ENCODE results near the gene LRRFIP1. TPM values are rescaled to one million over a fixed set of nuclear protein-coding genes. Genes with fewer than 3 reads are reported as not detected.
"Not testable (repeated sequence)": the region's sequence is repeated elsewhere in the genome, so short reads cannot be mapped to it uniquely, and the experiment has no call there.

Gene LRRFIP1
- total RNA-seq, 1 donor: 49.0 TPM

DNA sequence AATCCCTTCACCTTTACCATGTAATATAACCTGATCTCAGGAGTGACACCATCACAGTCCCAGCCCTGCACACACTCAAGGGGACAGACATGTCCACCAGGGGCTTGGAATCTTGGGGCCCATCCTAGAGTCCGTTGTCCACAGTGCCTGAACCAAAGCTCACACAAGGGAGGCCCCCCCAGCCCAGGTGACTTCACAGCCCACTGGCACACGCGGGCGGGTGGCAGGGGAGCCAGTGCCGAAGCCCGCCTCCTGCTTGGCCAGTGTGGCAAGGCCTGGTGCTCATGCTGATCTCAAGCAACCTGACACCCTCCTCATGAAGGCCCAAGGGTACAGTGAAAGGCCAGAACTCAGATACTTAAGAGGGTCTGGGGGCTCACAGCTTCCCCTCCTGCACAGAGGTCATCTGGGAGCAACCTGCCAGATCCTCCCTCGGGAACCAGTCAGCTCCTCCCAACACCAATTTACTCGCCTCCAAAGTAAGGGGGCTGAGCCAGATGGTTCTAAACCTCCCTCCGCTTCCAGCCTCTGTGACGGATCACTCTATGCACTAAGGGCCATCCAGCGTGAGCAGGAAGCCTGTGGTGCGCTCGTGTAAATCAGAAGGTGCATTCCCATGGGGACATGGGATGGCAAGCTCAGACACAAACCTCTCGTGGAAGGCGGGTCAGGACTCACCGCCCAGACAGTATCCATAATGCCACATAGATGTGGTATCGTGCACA is 33.6 kb upstream of the LRRFIP1 start:
- TF ChIP-seq, protein P1, sequence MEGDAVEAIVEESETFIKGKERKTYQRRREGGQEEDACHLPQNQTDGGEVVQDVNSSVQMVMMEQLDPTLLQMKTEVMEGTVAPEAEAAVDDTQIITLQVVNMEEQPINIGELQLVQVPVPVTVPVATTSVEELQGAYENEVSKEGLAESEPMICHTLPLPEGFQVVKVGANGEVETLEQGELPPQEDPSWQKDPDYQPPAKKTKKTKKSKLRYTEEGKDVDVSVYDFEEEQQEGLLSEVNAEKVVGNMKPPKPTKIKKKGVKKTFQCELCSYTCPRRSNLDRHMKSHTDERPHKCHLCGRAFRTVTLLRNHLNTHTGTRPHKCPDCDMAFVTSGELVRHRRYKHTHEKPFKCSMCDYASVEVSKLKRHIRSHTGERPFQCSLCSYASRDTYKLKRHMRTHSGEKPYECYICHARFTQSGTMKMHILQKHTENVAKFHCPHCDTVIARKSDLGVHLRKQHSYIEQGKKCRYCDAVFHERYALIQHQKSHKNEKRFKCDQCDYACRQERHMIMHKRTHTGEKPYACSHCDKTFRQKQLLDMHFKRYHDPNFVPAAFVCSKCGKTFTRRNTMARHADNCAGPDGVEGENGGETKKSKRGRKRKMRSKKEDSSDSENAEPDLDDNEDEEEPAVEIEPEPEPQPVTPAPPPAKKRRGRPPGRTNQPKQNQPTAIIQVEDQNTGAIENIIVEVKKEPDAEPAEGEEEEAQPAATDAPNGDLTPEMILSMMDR (IDR thresholded peaks at IDR 0.05; ENCODE audit: insufficient read depth, low read length): no peak
- no peak overlapping the region for H3K4me3 ChIP-seq (ENCODE audit: low read depth, low read length)
- no peak for DNase-seq (ENCODE audit: low read depth)

DNA sequence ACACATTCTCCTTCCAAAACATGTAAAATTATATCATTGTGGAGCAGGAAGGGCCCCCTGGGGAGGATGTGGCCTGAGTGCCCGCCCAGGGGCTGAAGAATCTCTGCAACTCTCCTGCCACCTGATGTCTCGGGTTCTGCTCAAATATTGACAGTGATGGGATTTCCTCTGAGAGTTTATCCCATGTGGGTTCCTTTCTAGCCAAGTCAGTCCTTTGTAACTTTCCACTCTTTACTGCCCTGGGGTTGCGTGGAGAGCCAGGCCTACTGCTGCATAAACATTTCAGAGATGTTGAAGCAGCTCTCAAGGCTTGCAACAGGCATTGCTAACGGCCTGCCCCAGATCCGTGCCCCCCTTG is 32.9 kb upstream of the LRRFIP1 start:
- TF ChIP-seq, protein P1 (IDR thresholded peaks at IDR 0.05; ENCODE audit: insufficient read depth, low read length): no peak
- H3K4me3 ChIP-seq (ENCODE audit: low read depth, low read length): no peak overlapping the region
- DNase-seq (ENCODE audit: low read depth): no peak

DNA sequence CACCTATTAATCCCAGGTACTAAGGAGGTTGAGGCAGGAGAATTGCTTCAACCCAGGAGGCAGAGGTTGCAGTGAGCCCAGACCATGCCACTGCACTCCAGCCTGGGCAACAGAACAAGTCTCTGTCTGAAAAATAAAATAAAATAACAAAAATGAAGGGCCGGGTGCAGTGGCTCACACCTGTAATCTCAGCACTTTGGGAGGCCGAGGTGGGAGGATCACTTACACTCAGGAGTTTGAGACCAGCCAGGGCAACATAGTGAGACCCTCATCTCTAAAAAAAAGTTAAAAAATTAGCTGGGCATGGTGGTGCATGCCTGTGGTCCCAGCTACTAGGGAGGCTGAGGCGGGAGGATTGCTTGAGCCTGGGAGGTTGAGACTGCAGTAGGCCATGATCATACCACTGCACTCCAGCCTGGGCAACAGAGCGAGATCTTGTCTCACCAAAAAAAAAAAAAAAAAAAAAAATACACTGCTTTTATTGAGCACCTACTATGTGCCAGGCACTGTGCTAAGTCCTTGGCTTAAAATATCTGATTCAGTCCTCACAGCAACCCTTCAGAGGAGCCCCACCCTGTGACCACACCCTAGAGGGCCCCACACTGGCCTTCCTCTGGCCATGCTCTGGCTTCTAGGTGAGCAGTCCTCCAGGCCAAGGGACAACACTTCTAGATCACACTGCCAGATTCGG is 31.4 kb upstream of the LRRFIP1 start:
- H3K4me3 ChIP-seq (ENCODE audit: low read depth, low read length): not testable (repeated sequence)

DNA sequence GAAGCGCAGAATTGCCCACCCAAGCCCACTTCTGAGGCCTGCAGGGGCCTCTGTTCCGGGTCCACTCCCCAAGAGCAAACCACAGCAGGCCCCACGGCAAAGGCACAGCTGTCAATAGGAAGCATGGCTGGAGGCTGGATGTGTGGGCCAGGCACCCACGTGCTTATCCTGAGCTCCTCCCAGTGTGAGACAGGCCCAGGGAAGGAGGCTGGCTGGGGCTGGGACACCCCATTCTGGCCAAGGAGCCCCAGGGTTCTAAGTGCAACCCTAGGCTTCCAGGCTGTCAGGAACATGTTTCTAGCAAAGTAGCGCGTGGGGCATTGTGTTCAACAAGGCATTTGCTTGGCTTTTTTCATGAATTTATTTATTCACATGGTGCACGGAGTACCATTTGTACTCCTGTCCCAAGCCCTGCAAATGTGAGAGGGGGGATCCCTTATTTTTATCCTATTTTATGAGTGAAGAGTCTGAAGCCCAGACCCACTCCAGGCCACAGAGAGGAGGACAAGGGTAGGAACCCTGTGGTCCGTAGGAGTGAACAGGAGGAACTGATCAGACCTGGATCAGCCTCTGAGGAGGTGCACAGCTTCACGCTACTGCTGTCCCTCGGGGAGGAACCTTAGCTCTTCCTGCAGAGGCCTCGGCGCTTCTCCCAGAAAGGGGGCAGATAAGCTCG is 30.7 kb upstream of the LRRFIP1 start:
- no peak for DNase-seq (ENCODE audit: low read depth)
- TF ChIP-seq, protein P1 (IDR thresholded peaks at IDR 0.05; ENCODE audit: insufficient read depth, low read length): no peak
- no peak overlapping the region for H3K4me3 ChIP-seq (ENCODE audit: low read depth, low read length)

More for the DNA sequence above, 31.4 kb upstream of the LRRFIP1 start:
- not testable (repeated sequence) for DNase-seq (ENCODE audit: low read depth)

DNA sequence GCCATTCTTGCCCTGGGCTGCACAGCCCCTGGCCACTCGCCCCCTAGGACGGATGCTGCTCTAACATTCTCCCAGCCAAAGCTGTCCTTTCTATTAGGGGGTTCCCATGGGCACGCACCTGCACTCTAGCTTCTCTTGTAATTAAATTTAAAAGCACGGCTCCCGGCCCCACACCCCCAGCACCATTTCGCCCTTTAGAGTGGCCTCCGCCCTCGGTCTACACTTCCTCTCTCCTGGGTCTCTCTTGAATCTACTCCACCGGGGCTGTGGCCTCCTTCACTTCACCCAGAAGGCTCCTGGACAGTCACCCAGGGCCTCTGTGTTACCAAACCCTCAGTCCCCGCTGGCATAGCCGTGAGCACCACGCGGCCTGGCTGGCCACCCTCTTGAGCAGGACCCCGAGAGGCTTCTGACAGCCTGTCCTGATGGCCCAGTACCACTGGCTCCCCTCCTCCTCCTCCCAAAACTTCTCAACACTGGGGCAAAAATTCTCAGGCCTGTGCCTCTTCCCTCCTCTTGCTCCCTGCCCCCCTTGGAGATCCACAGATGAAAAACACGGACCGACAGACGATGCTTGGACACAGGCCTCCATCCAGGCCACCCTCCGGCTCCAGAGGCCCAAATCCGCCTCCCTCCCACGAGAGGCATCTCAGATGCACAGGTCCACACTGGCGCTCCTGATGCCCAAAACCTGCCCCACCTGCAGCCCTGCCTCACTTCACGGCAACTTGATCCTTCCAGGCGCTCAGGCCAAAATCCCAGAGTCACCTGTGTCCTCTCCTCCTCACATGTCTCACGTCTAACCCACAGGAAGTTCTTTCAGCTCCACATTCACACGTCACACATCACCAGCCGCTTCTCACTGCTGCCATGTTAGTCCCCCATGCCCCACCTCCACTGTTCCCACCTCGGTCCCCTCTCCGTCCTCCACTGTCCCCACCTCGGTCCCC is 29.9 kb upstream of the LRRFIP1 start:
- DNase-seq (ENCODE audit: low read depth): no peak
- no peak overlapping the region for H3K4me3 ChIP-seq (ENCODE audit: low read depth, low read length)
- TF ChIP-seq, protein P1 (IDR thresholded peaks at IDR 0.05; ENCODE audit: insufficient read depth, low read length): no peak

DNA sequence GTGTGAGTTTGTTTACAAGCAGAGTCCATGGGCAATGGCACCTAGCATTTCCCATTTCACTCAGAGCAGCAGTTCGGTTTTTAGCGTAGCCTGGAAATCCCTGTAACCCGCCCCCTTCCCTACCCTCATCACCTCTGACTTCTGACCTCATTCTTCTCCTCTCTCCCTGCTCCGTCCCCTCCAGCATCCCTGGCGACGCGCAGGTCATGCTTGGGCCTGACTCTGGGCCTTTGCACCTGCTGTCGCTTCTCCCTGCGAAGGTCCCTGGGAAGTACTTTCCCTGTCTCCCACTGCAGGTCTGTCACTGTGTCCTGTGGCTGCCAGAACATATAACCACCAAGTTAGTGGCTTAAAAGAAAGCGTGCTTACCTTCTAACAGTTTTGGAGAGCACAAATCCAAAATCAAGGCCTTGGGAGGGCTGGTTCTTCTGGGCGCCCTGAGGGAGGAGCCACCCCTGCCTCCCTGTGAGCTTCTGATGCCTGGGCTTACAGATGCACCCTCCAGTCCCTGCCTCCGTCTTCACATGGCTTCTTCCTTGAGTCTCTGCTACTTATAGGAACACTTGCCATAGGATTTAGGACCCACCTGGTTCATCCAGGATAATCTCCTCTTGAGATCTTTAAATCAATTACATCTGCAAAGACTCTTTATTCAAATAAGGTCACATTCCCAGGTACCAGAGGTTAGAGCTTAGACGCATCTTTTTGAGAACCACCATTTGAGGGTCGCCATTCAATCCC is 28.7 kb upstream of the LRRFIP1 start:
- TF ChIP-seq, protein P1 (IDR thresholded peaks at IDR 0.05; ENCODE audit: insufficient read depth, low read length): no peak
- DNase-seq (ENCODE audit: low read depth): no peak
- H3K4me3 ChIP-seq (ENCODE audit: low read depth, low read length): no peak overlapping the region

Data from fibroblast of the aortic adventitia (primary cell).